ENCODE results near the gene ABHD14A. TPM values are rescaled to one million over a fixed set of nuclear protein-coding genes. Genes with fewer than 3 reads are reported as not detected.

Gene ABHD14A
- total and polyA plus RNA-seq, 9 donors: 5.1 to 36.1 (median 27.4) TPM

GRCh38 chr3:51982352-51982837 lies 7.5 kb downstream of the ABHD14A start:
- no peaks in the 10 kb centered on the region for H3K36me3 ChIP-seq
- WGBS, 3 donors: 8 to 16% (median 14%) methylated on average over 4 of the region's 4 CpGs
- no peaks in the 10 kb centered on the region for H3K27me3 ChIP-seq
- peak overlapping the region; percentile 61 for H3K4me3 ChIP-seq
- TF ChIP-seq CTCF (IDR thresholded peaks at IDR 0.05) (peak in 1 of 3 donors; percentile 27), POLR2A (IDR thresholded peaks at IDR 0.05) (no peak), EP300 (IDR thresholded peaks at IDR 0.05) (no peak)
- no peak for DNase-seq
- H3K9me3 ChIP-seq: no peaks in the 10 kb centered on the region
- intact Hi-C loops (cut with DNase I): no loop called here
- peaks cover 9% of the 10 kb centered on the region for H3K4me1 ChIP-seq (ENCODE audit: insufficient read depth)
- peak overlapping the region; percentile 65 to 96 for H3K27ac ChIP-seq

GRCh38 chr3:51982838-51983577 lies 8.1 kb downstream of the ABHD14A start, which contains the start of gene ACY1:
TSS of gene ACY1 (plus strand) at chr3:51983535. CDS start at chr3:51984065, 530 bp downstream.
- WGBS, 3 donors: 0 to 1% (median 1%) methylated on average over 40 to 68 of the region's 68 CpGs
- TF ChIP-seq POLR2A (IDR thresholded peaks at IDR 0.05) (peak; percentile 41), CTCF (IDR thresholded peaks at IDR 0.05) (no peak)
- Histone ChIP-seq H3K9me3 (no peaks in the 10 kb centered on the region), H3K36me3 (no peaks in the 10 kb centered on the region), H3K27me3 (no peaks in the 10 kb centered on the region), H3K4me3 (peak within 1 kb of the TSS; percentile 61), H3K27ac (peak within 1 kb of the TSS; percentile 65 to 96), H3K4me1 (ENCODE audit: insufficient read depth) (peaks cover 9% of the 10 kb centered on the region)
- intact Hi-C loops (cut with DNase I): no loop called here
- DNase-seq: peak; percentile 83 to 89 (median 85)

GRCh38 chr3:51983578-51984268 lies 8.9 kb downstream of the ABHD14A start:
- no peaks in the 10 kb centered on the region for H3K36me3 ChIP-seq
- peaks cover 9% of the 10 kb centered on the region for H3K4me1 ChIP-seq (ENCODE audit: insufficient read depth)
- intact Hi-C loops (cut with DNase I): no loop called here
- WGBS, 3 donors: 63 to 70% (median 65%) methylated on average over 22 of the region's 22 CpGs
- DNase-seq: no peak
- H3K27ac ChIP-seq: peak overlapping the region; percentile 2 to 96
- H3K9me3 ChIP-seq: no peaks in the 10 kb centered on the region
- TF ChIP-seq CTCF (IDR thresholded peaks at IDR 0.05) (no peak), EP300 (IDR thresholded peaks at IDR 0.05) (no peak), POLR2A (IDR thresholded peaks at IDR 0.05) (no peak)
- no peaks in the 10 kb centered on the region for H3K27me3 ChIP-seq
- H3K4me3 ChIP-seq: peak overlapping the region; percentile 61

GRCh38 chr3:51984269-51984647 lies 9.4 kb downstream of the ABHD14A start:
- no peaks in the 10 kb centered on the region for H3K9me3 ChIP-seq
- no peak for DNase-seq
- TF ChIP-seq EP300 (IDR thresholded peaks at IDR 0.05): no peak
- no peak for TF ChIP-seq POLR2A (IDR thresholded peaks at IDR 0.05)
- no peak for TF ChIP-seq CTCF (IDR thresholded peaks at IDR 0.05)
- peak overlapping the region; percentile 2 to 96 for H3K27ac ChIP-seq
- no peaks in the 10 kb centered on the region for H3K27me3 ChIP-seq
- intact Hi-C loops (cut with DNase I): no loop called here
- H3K4me3 ChIP-seq: no peak overlapping the region
- no peaks in the 10 kb centered on the region for H3K36me3 ChIP-seq
- H3K4me1 ChIP-seq (ENCODE audit: insufficient read depth): peaks cover 9% of the 10 kb centered on the region

Data from ovary (tissue), 9 donors.